ENCODE results near the gene CYB5R4. TPM values are rescaled to one million over a fixed set of nuclear protein-coding genes. Genes with fewer than 3 reads are reported as not detected.

Gene CYB5R4
- total and polyA plus RNA-seq, 2 donors (not counting 1 experiment from before 2014, with no cell fraction given), result 11.8 to 39.6 TPM

GRCh38 chr6:83978324-83978734, 118.8 kb downstream of the CYB5R4 start:
- H3K4me3 Mint-ChIP-seq, result no peak overlapping the region
- intact Hi-C loops (cut with micrococcal nuclease), result no loop called here
- Histone ChIP-seq H3K27me3 (replicated peaks in 1 of 4; ENCODE audit: control extremely low read depth in 1 of 4, control insufficient read depth in 3 of 4, insufficient read depth in 4 of 4, low read length in 3 of 4) (no peaks in the 10 kb centered on the region), H2AFZ (ENCODE audit: insufficient read depth, low read depth, low read length, poor library complexity, severe bottlenecking) (no peak overlapping the region), H3K4me1 (ENCODE audit: control insufficient read depth in 2 of 2, insufficient read depth in 2 of 2, low read length in 2 of 2) (no peaks in the 10 kb centered on the region), H3K4me3 (ENCODE audit: control extremely low read depth in 1 of 5, extremely low read depth in 1 of 5, insufficient read depth in 1 of 5, low read depth in 2 of 5, low read length in 4 of 5) (no peak overlapping the region), H3K9ac (ENCODE audit: low read length) (no peak overlapping the region), H3K79me2 (ENCODE audit: control insufficient read depth, insufficient read depth, low read length) (no peaks in the 10 kb centered on the region), H3K4me2 (replicated peaks; ENCODE audit: low read depth, low read length, poor library complexity, severe bottlenecking) (no peak overlapping the region), H3K9me3 (ENCODE audit: control extremely low read depth in 1 of 3, control insufficient read depth in 2 of 3, insufficient read depth in 1 of 3, low read length in 2 of 3) (peaks cover 0 to 4% (median 0%) of the 10 kb centered on the region in 3 donors), H3K36me3 (replicated peaks in 1 of 2; ENCODE audit: control extremely low read depth in 1 of 2, control insufficient read depth in 1 of 2, extremely low read depth in 1 of 2, insufficient read depth in 2 of 2, low read length in 1 of 2) (peaks cover 0 to 1% of the 10 kb centered on the region in 2 experiments), H3K27ac (ENCODE audit: low read length in 2 of 2) (no peak overlapping the region), H4K20me1 (ENCODE audit: control insufficient read depth, insufficient read depth, low read length, poor library complexity, severe bottlenecking) (no peaks in the 10 kb centered on the region)
- peaks cover 8% of the 10 kb centered on the region for H3K9me3 Mint-ChIP-seq (ENCODE audit: insufficient read depth)
- DNase-seq, result no peak
- no peak for ATAC-seq (ENCODE audit: low read depth)
- no peaks in the 10 kb centered on the region for H3K27me3 Mint-ChIP-seq
- CTCF ChIA-PET, result no interaction called here
- WGBS (ENCODE audit: insufficient coverage), result no CpG with 5 or more reads among the region's 1 CpG
- no peaks in the 10 kb centered on the region for H3K4me1 Mint-ChIP-seq
- POLR2A ChIA-PET, result no interaction called here
- H3K27ac Mint-ChIP-seq, result no peak overlapping the region
- no peak for TF ChIP-seq EZH2 (IDR thresholded peaks at IDR 0.05; ENCODE audit: borderline replicate concordance, insufficient read depth, low read depth, low read length, poor library complexity, severe bottlenecking)
- TF ChIP-seq, protein P1, sequence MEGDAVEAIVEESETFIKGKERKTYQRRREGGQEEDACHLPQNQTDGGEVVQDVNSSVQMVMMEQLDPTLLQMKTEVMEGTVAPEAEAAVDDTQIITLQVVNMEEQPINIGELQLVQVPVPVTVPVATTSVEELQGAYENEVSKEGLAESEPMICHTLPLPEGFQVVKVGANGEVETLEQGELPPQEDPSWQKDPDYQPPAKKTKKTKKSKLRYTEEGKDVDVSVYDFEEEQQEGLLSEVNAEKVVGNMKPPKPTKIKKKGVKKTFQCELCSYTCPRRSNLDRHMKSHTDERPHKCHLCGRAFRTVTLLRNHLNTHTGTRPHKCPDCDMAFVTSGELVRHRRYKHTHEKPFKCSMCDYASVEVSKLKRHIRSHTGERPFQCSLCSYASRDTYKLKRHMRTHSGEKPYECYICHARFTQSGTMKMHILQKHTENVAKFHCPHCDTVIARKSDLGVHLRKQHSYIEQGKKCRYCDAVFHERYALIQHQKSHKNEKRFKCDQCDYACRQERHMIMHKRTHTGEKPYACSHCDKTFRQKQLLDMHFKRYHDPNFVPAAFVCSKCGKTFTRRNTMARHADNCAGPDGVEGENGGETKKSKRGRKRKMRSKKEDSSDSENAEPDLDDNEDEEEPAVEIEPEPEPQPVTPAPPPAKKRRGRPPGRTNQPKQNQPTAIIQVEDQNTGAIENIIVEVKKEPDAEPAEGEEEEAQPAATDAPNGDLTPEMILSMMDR (IDR thresholded peaks at IDR 0.05), result no peak

GRCh38 chr6:83978997-83979396, 119.5 kb downstream of the CYB5R4 start:
- no CpG with 5 or more reads among the region's 3 CpGs for WGBS (ENCODE audit: insufficient coverage)
- POLR2A ChIA-PET, result no interaction called here
- intact Hi-C loops (cut with micrococcal nuclease), result no loop called here

More at GRCh38 chr6:83978997-83979396, 119.5 kb downstream of the CYB5R4 start:
- Histone ChIP-seq H3K9me3 (ENCODE audit: control extremely low read depth in 1 of 3, control insufficient read depth in 2 of 3, insufficient read depth in 1 of 3, low read length in 2 of 3) (peaks cover 0 to 4% (median 0%) of the 10 kb centered on the region in 3 donors), H3K4me3 (ENCODE audit: control extremely low read depth in 1 of 5, extremely low read depth in 1 of 5, insufficient read depth in 1 of 5, low read depth in 2 of 5, low read length in 4 of 5) (no peak overlapping the region), H3K4me2 (replicated peaks; ENCODE audit: low read depth, low read length, poor library complexity, severe bottlenecking) (no peak overlapping the region), H3K79me2 (ENCODE audit: control insufficient read depth, insufficient read depth, low read length) (no peaks in the 10 kb centered on the region), H3K27me3 (replicated peaks in 1 of 4; ENCODE audit: control extremely low read depth in 1 of 4, control insufficient read depth in 3 of 4, insufficient read depth in 4 of 4, low read length in 3 of 4) (no peaks in the 10 kb centered on the region), H3K9ac (ENCODE audit: low read length) (no peak overlapping the region), H4K20me1 (ENCODE audit: control insufficient read depth, insufficient read depth, low read length, poor library complexity, severe bottlenecking) (no peaks in the 10 kb centered on the region), H2AFZ (ENCODE audit: insufficient read depth, low read depth, low read length, poor library complexity, severe bottlenecking) (no peak overlapping the region), H3K27ac (ENCODE audit: low read length in 2 of 2) (no peak overlapping the region), H3K4me1 (ENCODE audit: control insufficient read depth in 2 of 2, insufficient read depth in 2 of 2, low read length in 2 of 2) (no peaks in the 10 kb centered on the region), H3K36me3 (replicated peaks in 1 of 2; ENCODE audit: control extremely low read depth in 1 of 2, control insufficient read depth in 1 of 2, extremely low read depth in 1 of 2, insufficient read depth in 2 of 2, low read length in 1 of 2) (peaks cover 0 to 5% of the 10 kb centered on the region in 2 experiments)
- Mint-ChIP-seq H3K4me3 (no peak overlapping the region), H3K27ac (no peak overlapping the region), H3K4me1 (no peaks in the 10 kb centered on the region), H3K9me3 (ENCODE audit: insufficient read depth) (peaks cover 8% of the 10 kb centered on the region), H3K27me3 (no peaks in the 10 kb centered on the region)
- DNase-seq (no peak), ATAC-seq (ENCODE audit: low read depth) (no peak)
- no peak for TF ChIP-seq EZH2 (IDR thresholded peaks at IDR 0.05; ENCODE audit: borderline replicate concordance, insufficient read depth, low read depth, low read length, poor library complexity, severe bottlenecking)
- TF ChIP-seq, protein P1 (IDR thresholded peaks at IDR 0.05), result no peak
- CTCF ChIA-PET, result interaction anchor here (0.5 kb wide), 1 partner anchor 1708 kb away, joined by 3 read pairs; no protein-coding TSS in a partner anchor
